Stimulated activated naive B cell treated with anti-CD40 and anti-IgM and Interleukin-4, amounts not matched to agents 10 μg/mL and 1 μg/mL and 100 μg/mL, for 72 hours (primary cell): Measurements from ENCODE around the gene CHD3.
A peak's percentile ranks its signal among the peaks of the same experiment; 100 is the strongest.

Source experiments
- ATAC-seq, 2 donors: fragments of 150-1000 bp; cut with Tn5 transposase; replicated peaks; 2 replicates each; pipeline ENCODE4 v1.10.0; 2021; ENCODE audit warnings: moderate library complexity in 1 of 2
- DNase-seq: peaks from one replicate; pipeline ENCODE4 v3.0.0; 2021
- H3K27ac Mint-ChIP-seq: one replicate; pipeline ENCODE4 v1.8.0; 2022; ENCODE audit warnings: mild to moderate bottlenecking, mixed read lengths
- H3K27me3 Mint-ChIP-seq, 2 donors: one replicate each; pipeline ENCODE4 v1.8.0; 2022; ENCODE audit warnings: mixed read lengths in 2 of 2
- H3K36me3 Mint-ChIP-seq, 2 donors: one replicate each; pipeline ENCODE4 v1.8.0; 2022; ENCODE audit warnings: mixed read lengths in 2 of 2, mild to moderate bottlenecking in 1 of 2
- H3K4me1 Mint-ChIP-seq, 2 donors: one replicate each; pipeline ENCODE4 v1.8.0; 2022; ENCODE audit warnings: mixed read lengths in 2 of 2, mild to moderate bottlenecking in 1 of 2
- H3K4me3 Mint-ChIP-seq, 2 donors: one replicate each; pipeline ENCODE4 v1.8.0; 2022; ENCODE audit warnings: mild to moderate bottlenecking in 2 of 2, mixed read lengths in 2 of 2, moderate library complexity in 1 of 2
- H3K9me3 Mint-ChIP-seq, 2 donors: one replicate each; pipeline ENCODE4 v1.8.0; 2022; ENCODE audit warnings: mixed read lengths in 2 of 2, mild to moderate bottlenecking in 1 of 2

CHD3 gene

GRCh38 chr17:7887482-7888183 lies 956 bp upstream of the CHD3 start:
- no peak overlapping the region for H3K4me3 Mint-ChIP-seq
- peak; percentile 66 for DNase-seq
- H3K9me3 Mint-ChIP-seq = no peaks in the 10 kb centered on the region
- H3K27ac Mint-ChIP-seq = no peak overlapping the region
- peaks cover 13 to 20% of the 10 kb centered on the region in 2 donors for H3K36me3 Mint-ChIP-seq
- ATAC-seq = peak; percentile 72 to 75
- peaks cover 9 to 12% of the 10 kb centered on the region in 2 donors for H3K4me1 Mint-ChIP-seq
- no peaks in the 10 kb centered on the region for H3K27me3 Mint-ChIP-seq

DNA sequence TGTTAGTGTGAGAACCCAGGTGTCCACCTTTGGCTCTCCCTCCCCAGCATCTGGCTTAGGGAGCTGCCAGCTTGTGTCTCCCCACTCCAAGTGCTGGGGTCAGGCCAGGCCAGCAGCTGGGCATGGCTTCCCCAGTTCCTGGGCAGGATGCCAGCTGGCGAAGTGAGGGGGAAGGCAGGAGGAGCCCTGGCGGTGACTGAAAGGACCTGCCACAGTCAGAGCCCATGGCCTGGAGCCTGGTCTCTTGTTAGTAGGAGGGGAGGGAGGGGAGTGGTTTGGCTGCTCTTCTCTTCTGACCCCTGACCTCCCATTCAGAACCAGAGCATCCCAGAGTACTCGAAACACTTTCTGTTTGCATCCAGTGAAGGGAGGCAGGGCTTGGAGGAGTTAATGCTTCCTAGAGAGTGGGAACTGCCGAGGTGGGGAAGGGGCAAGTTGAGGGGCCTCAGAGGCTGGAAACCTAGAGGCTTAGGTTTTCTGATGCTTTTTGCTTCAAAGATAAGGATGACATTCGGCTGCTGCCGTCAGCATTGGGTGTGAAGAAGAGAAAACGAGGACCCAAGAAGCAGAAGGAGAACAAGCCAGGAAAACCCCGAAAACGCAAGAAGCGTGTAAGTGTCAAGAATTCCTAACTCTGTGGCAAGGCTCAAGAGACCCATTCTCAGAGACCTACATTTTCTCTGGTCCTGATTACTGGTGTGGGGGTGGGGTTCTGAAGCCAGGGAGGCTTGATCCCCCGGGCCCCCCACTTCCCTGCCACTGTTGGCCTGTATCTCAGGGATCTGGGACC lies 772 bp downstream of the CHD3 start:
- H3K36me3 Mint-ChIP-seq = peaks cover 24 to 32% of the 10 kb centered on the region in 2 donors
- peaks cover 9 to 12% of the 10 kb centered on the region in 2 donors for H3K4me1 Mint-ChIP-seq
- ATAC-seq = no peak
- DNase-seq = no peak
- H3K27ac Mint-ChIP-seq = peak overlapping the region; percentile 89
- H3K4me3 Mint-ChIP-seq = no peak overlapping the region
- no peaks in the 10 kb centered on the region for H3K9me3 Mint-ChIP-seq
- no peaks in the 10 kb centered on the region for H3K27me3 Mint-ChIP-seq

- DNase-seq (no peak), ATAC-seq (no peak)
- Mint-ChIP-seq H3K36me3 (peaks cover 48 to 56% of the 10 kb centered on the region in 2 donors), H3K4me1 (peaks cover 13 to 16% of the 10 kb centered on the region in 2 donors), H3K27ac (no peak overlapping the region), H3K9me3 (no peaks in the 10 kb centered on the region), H3K27me3 (no peaks in the 10 kb centered on the region), H3K4me3 (no peak overlapping the region)
These were observed 4.7 kb downstream of the CHD3 start for GRCh38 chr17:7893187-7893880.

DNA sequence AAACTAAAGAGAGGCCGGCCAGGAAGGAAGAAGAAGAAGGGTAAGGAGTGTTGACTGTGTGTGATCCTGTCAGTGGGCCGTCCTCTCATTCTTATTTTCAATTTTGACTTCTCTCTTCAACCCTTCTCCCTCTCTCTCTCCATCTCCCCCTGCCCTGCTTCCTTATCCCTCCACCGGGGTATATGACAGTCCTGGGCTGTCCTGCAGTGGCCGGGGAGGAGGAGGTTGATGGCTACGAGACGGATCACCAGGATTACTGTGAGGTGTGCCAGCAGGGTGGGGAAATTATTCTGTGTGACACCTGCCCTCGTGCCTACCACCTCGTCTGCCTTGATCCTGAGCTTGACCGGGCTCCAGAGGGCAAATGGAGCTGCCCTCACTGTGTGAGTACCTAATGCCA lies 5.6 kb downstream of the CHD3 start:
- no peak overlapping the region for H3K4me3 Mint-ChIP-seq
- H3K27ac Mint-ChIP-seq = no peak overlapping the region
- H3K27me3 Mint-ChIP-seq = no peaks in the 10 kb centered on the region
- no peak for DNase-seq
- peaks cover 14 to 15% of the 10 kb centered on the region in 2 donors for H3K4me1 Mint-ChIP-seq
- H3K36me3 Mint-ChIP-seq = peaks cover 49 to 64% of the 10 kb centered on the region in 2 donors
- H3K9me3 Mint-ChIP-seq = no peaks in the 10 kb centered on the region
- ATAC-seq = no peak

- Mint-ChIP-seq H3K9me3 (no peaks in the 10 kb centered on the region), H3K27ac (no peak overlapping the region), H3K4me1 (peaks cover 11 to 14% of the 10 kb centered on the region in 2 donors), H3K36me3 (peaks cover 52 to 70% of the 10 kb centered on the region in 2 donors), H3K27me3 (no peaks in the 10 kb centered on the region), H3K4me3 (no peak overlapping the region)
- no peak for DNase-seq
- ATAC-seq = no peak
These were observed 6.3 kb downstream of the CHD3 start for GRCh38 chr17:7894866-7895265.

DNA sequence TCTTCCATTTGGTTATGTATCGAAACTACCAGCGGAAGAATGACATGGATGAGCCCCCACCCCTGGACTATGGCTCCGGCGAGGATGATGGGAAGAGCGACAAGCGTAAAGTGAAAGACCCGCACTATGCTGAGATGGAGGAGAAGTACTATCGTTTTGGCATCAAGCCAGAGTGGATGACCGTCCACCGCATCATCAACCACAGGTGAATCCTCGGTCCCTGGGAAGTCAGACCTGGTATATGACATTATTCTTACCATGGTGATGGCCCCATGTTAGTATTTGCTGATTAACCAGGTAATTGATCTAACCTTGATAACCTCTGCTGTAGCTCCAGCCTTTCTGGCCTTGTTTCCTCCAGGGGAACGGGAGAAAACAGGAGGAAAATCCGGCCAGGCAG lies 8.5 kb downstream of the CHD3 start:
- DNase-seq (no peak), ATAC-seq (no peak)
- no peak overlapping the region for H3K4me3 Mint-ChIP-seq
- peaks cover 11 to 14% of the 10 kb centered on the region in 2 donors for H3K4me1 Mint-ChIP-seq
- H3K9me3 Mint-ChIP-seq = no peaks in the 10 kb centered on the region
- H3K27me3 Mint-ChIP-seq = no peaks in the 10 kb centered on the region
- H3K27ac Mint-ChIP-seq = peak overlapping the region; percentile 62
- H3K36me3 Mint-ChIP-seq = peaks cover 55 to 81% of the 10 kb centered on the region in 2 donors

DNA sequence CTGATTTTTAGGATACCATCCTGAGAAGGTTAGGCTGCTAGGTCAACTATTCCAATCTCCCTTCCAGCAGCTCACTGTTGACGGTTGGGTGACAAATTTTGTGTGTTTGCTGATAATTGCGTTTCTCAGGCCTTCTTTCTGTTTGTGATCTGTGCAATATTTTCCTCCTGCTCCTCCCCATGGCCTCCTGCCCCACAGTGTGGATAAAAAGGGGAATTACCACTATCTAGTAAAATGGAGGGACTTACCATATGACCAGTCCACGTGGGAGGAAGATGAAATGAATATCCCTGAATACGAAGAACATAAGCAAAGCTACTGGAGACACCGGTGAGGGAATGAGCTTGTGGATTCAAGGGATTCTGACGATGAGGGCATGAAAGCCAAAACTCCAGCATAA lies 9.2 kb downstream of the CHD3 start:
- Mint-ChIP-seq H3K4me3 (no peak overlapping the region), H3K4me1 (peaks cover 11 to 14% of the 10 kb centered on the region in 2 donors), H3K27me3 (no peaks in the 10 kb centered on the region), H3K36me3 (peaks cover 58 to 84% of the 10 kb centered on the region in 2 donors), H3K9me3 (no peaks in the 10 kb centered on the region), H3K27ac (peak overlapping the region; percentile 56)
- DNase-seq (no peak), ATAC-seq (peak; percentile 59 to 65)

GRCh38 chr17:7903154-7904103 lies 14.8 kb downstream of the CHD3 start:
- Mint-ChIP-seq H3K36me3 (peaks cover 50 to 88% of the 10 kb centered on the region in 2 donors), H3K9me3 (no peaks in the 10 kb centered on the region), H3K4me1 (no peaks in the 10 kb centered on the region), H3K27me3 (no peaks in the 10 kb centered on the region), H3K4me3 (no peak overlapping the region), H3K27ac (no peak overlapping the region)
- DNase-seq = no peak
- ATAC-seq = no peak

DNA sequence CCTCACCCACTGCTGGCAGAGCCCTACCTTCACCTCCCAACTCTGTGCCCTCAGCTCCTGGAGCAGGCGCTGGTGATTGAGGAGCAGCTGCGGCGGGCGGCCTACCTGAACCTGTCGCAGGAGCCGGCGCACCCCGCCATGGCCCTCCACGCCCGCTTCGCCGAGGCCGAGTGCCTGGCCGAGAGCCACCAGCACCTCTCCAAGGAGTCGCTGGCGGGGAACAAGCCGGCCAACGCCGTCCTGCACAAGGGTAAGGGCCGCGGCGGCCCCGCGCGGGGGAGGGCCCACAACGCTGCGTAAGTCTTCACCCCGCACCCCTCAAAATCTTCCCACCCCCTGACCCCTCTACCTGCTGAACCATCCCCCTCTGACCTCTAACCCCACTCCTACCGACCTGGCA lies 20.5 kb downstream of the CHD3 start:
- Mint-ChIP-seq H3K27me3 (no peaks in the 10 kb centered on the region), H3K36me3 (peaks cover 43 to 67% of the 10 kb centered on the region in 2 donors), H3K4me3 (no peak overlapping the region), H3K27ac (peak overlapping the region; percentile 22), H3K4me1 (peaks cover 0 to 2% of the 10 kb centered on the region in 2 donors), H3K9me3 (no peaks in the 10 kb centered on the region)
- DNase-seq = no peak
- ATAC-seq = no peak

DNA sequence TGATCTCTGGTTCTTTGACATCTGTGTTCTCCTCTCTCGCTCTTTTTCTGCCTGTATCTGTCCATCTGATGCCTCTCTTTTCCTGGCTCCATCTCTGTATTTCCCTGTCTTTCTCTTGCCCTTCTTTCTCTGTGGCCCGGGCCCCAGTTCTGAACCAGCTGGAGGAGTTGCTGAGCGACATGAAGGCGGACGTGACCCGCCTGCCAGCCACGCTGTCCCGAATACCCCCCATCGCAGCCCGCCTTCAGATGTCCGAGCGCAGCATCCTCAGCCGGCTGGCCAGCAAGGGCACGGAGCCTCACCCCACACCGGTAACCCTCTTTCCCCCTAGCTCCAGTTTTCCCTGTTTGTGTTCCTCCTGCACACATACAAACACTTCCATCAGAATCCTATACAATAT lies 21.7 kb downstream of the CHD3 start:
- Mint-ChIP-seq H3K27me3 (no peaks in the 10 kb centered on the region), H3K4me3 (no peak overlapping the region), H3K9me3 (no peaks in the 10 kb centered on the region), H3K36me3 (peaks cover 35 to 55% of the 10 kb centered on the region in 2 donors), H3K27ac (peak overlapping the region; percentile 39), H3K4me1 (peaks cover 7 to 8% of the 10 kb centered on the region in 2 donors)
- no peak for DNase-seq
- ATAC-seq = no peak

DNA sequence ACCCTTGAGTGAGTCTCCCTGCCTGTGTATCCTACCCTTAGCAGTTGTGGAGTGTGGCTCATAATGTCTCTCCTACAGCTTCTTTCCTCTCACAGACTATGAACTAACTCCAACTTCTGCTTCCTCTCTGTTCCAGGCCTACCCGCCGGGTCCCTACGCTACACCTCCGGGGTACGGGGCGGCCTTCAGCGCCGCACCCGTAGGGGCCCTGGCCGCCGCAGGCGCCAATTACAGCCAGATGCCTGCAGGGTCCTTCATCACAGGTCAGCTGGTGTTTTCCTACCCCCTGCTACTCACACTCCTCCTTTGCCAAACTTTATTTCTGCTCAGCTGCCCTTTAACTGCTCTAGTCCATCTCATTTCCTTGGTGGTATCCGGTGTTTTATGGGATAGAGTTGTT lies 22.1 kb downstream of the CHD3 start:
- Mint-ChIP-seq H3K36me3 (peaks cover 33 to 51% of the 10 kb centered on the region in 2 donors), H3K4me3 (no peak overlapping the region), H3K27ac (no peak overlapping the region), H3K9me3 (no peaks in the 10 kb centered on the region), H3K27me3 (no peaks in the 10 kb centered on the region), H3K4me1 (peaks cover 11 to 12% of the 10 kb centered on the region in 2 donors)
- no peak for ATAC-seq
- no peak for DNase-seq

- Mint-ChIP-seq H3K4me3 (no peak overlapping the region), H3K27me3 (no peaks in the 10 kb centered on the region), H3K9me3 (no peaks in the 10 kb centered on the region), H3K27ac (peak overlapping the region; percentile 37), H3K4me1 (peaks cover 12 to 14% of the 10 kb centered on the region in 2 donors), H3K36me3 (peaks cover 31 to 47% of the 10 kb centered on the region in 2 donors)
- ATAC-seq (no peak), DNase-seq (no peak)
These were observed 22.5 kb downstream of the CHD3 start for GRCh38 chr17:7911116-7911515.

DNA sequence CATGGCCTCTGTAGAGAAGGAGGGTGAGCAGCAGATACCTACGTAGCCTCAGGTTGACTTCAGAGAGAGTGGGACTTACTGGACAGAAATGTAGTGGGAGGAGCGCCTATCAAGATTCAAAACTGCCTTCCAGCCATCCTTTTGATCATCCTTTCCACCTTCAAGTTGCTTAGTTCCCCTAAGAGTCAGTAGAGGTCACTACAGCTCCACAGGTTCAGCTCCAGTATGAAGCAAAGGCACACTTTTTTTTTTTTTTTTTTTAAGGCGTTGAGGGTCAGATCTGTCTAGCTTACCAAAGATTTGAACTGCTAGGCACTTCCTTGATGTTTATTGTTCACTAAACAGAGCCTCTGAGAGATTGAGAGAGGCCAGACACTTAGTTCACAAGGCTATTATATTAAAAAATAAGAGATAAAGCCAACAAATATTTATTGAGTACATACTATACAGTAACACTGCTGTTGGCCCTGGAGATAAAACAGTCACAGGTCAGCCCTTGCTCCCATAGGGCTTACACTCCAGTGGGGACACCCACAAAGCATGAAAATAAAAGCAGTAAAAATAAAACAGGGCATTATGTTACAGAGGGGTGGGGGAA lies 24.4 kb downstream of the CHD3 start:
- no peak overlapping the region for H3K27ac Mint-ChIP-seq

More for the DNA sequence above, 24.4 kb downstream of the CHD3 start:
- no peak overlapping the region for H3K4me3 Mint-ChIP-seq
- ATAC-seq (peak; percentile 45 to 48), DNase-seq (no peak)
- H3K27me3 Mint-ChIP-seq = no peaks in the 10 kb centered on the region
- H3K4me1 Mint-ChIP-seq = peaks cover 18 to 24% of the 10 kb centered on the region in 2 donors
- H3K36me3 Mint-ChIP-seq = peaks cover 20 to 32% of the 10 kb centered on the region in 2 donors
- H3K9me3 Mint-ChIP-seq = no peaks in the 10 kb centered on the region
